GM12878 (cell line): ENCODE data around the gene FANK1. TPM values are rescaled to one million over a fixed set of nuclear protein-coding genes. Genes with fewer than 3 reads are reported as not detected.

Experiments used
- ATAC-seq: fragments of 200-7000 bp; cut with Tn5 transposase; 3 replicates; pipeline ENCODE4 v1.9.1; 2020; ENCODE audit warnings: mild to moderate bottlenecking, moderate library complexity
- BruUV-seq: library from RNA; stranded (reverse); fragments of 400-500 nt; replicated peaks from 2 replicates; lab custom pipeline; 2021; lab: Mats Ljungman, UMichigan
- CTCF ChIA-PET: fragments of 300-600 bp; sonication (Branson Sonifier 250); formaldehyde crosslinking; extraction: SDS; loops from one replicate; lab custom pipeline; 2021; ENCODE audit warnings: inconsistent platforms; lab: Yijun Ruan, JAX
- POLR2A ChIA-PET: fragments of 350-600 bp; formaldehyde crosslinking; extraction: SDS; loops from one replicate; lab custom pipeline; 2021; ENCODE audit warnings: inconsistent platforms; lab: Charles Lee
- RAD21 ChIA-PET: fragments of 300-600 bp; sonication (Branson Sonifier 250); formaldehyde crosslinking; loops from one replicate; lab custom pipeline; 2023; ENCODE audit warnings: antibody characterized with exemption; ENCODE audit not compliant: unreplicated experiment; lab: Charles Lee
- SMC1A ChIA-PET: fragments of 300-600 bp; sonication (Branson Sonifier 250); formaldehyde crosslinking; loops from one replicate; lab custom pipeline; 2023; ENCODE audit not compliant: unreplicated experiment, uncharacterized antibody; lab: Charles Lee
- DNase-seq: peaks from one replicate; pipeline ENCODE4 v3.0.0-alpha.2; 2011; ENCODE audit warnings: low read depth, low spot score
- FAIRE-seq: peaks from 3 replicates; lab custom pipeline; 2011; peaks lifted over from hg19 to GRCh38; lab: Jason Lieb, UNC
- H2AFZ ChIP-seq: 2 replicates; pipeline ENCODE4 v1.6.0; 2011; ENCODE audit warnings: low read depth, low read length, control low read depth; ENCODE audit not compliant: control insufficient read depth
- H3K27ac ChIP-seq: 2 replicates; pipeline ENCODE4 v1.5.1; 2011; ENCODE audit warnings: control low read depth; ENCODE audit not compliant: control insufficient read depth, insufficient read depth
- H3K27me3 ChIP-seq, 2 experiments: replicated peaks in 1 of 2; 2 replicates each; pipeline versions ENCODE4 v1.6.0 to v1.6.1; 2011; ENCODE audit warnings: low read length in 1 of 2; ENCODE audit not compliant: control insufficient read depth in 2 of 2, insufficient read depth in 2 of 2
- H3K36me3 ChIP-seq, 2 experiments: 2 replicates each; pipeline ENCODE4 v1.5.1; 2011; ENCODE audit warnings: low read length in 1 of 2; ENCODE audit not compliant: control insufficient read depth in 2 of 2, insufficient read depth in 2 of 2
- H3K4me1 ChIP-seq: 2 replicates; pipeline ENCODE4 v1.6.1; 2011; ENCODE audit warnings: mild to moderate bottlenecking, low read length, moderate library complexity, mixed read lengths; ENCODE audit not compliant: control insufficient read depth, insufficient read depth
- H3K4me2 ChIP-seq: 2 replicates; pipeline ENCODE4 v1.6.0; 2011; ENCODE audit warnings: control low read depth; ENCODE audit not compliant: control insufficient read depth, insufficient read depth
- H3K4me3 ChIP-seq: fragments of 200-600 bp; sonication (generic); 2 replicates; pipeline ENCODE4 v1.5.1; 2016
- H3K79me2 ChIP-seq: 2 replicates; pipeline ENCODE4 v1.6.0; 2011; ENCODE audit warnings: low read length; ENCODE audit not compliant: control insufficient read depth, insufficient read depth
- H3K9ac ChIP-seq: 2 replicates; pipeline ENCODE4 v1.8.0; 2011; ENCODE audit warnings: low read length, control low read depth, mixed read lengths; ENCODE audit not compliant: control insufficient read depth, insufficient read depth
- H3K9me3 ChIP-seq: replicated peaks from 3 replicates; pipeline ENCODE4 v1.5.1; 2011; ENCODE audit warnings: mild to moderate bottlenecking, low read length; ENCODE audit not compliant: control insufficient read depth, insufficient read depth
- H4K20me1 ChIP-seq: 2 replicates; pipeline ENCODE4 v1.6.0; 2011; ENCODE audit not compliant: control insufficient read depth, insufficient read depth
- ATF7 ChIP-seq: fragments of 450-650 bp; IDR thresholded peaks from 2 replicates; pipeline ENCODE4 v1.6.1; 2016; ENCODE audit warnings: low read depth, mild to moderate bottlenecking
- LARP7 ChIP-seq: fragments of 450-650 bp; IDR thresholded peaks from 2 replicates; pipeline ENCODE4 v1.6.1; 2017; ENCODE audit warnings: mild to moderate bottlenecking
- PKNOX1 ChIP-seq: fragments of 450-650 bp; IDR thresholded peaks from 2 replicates; pipeline ENCODE4 v1.6.1; 2016; ENCODE audit warnings: mild to moderate bottlenecking
- USF1 ChIP-seq: IDR thresholded peaks from 2 replicates; pipeline ENCODE4 v1.6.1; 2011; ENCODE audit warnings: borderline replicate concordance, low read depth, mild to moderate bottlenecking, moderate library complexity, mixed read lengths, low read length; ENCODE audit not compliant: insufficient read depth; ENCODE audit errors: extremely low read length
- WGBS: methylation state at CpG from one replicate; pipeline ENCODE4 v1.1.6; 2016; ENCODE audit warnings: low lambda C conversion rate; ENCODE audit not compliant: insufficient replicate concordance, insufficient coverage; ENCODE audit errors: missing lambda C conversion rate; 5-methylcytosine and 5-hydroxymethylcytosine counted together
- in situ Hi-C: fragments of 300-500 bp; cut with MboI; formaldehyde crosslinking; loops from 9 replicates; pipeline ENCODE4 v1.14.3; 2018; ENCODE audit warnings: mixed read lengths
- intact Hi-C: fragments of 100-400 bp; cut with micrococcal nuclease; formaldehyde crosslinking; loops from one replicate; pipeline ENCODE4 v1.14.2; 2022; ENCODE audit not compliant: unreplicated experiment
- polyA plus RNA-seq, 11 experiments: library from polyadenylated mRNA; depleted of rRNA in 4 of 11; unstranded in 6 of 11; stranded (reverse) in 5 of 11; fragments of >200 nt; fragmentation: Nextera tagmentation in 4 of 11; fragmentation: Illumina TruSeq in 1 of 11; extraction: Ambion mirVana in 4 of 11; extraction: Trizol in 1 of 11; gene quantifications; 1 replicate in 1 of 11; 2 replicates in 10 of 11; pipeline versions ENCODE4 v1.2.1 to v1.2.3, GENCODE V29; 2011 to 2016; ENCODE audit warnings: inconsistent platforms in 2 of 11, missing spikeins in 2 of 11, low read depth in 1 of 11
- total RNA-seq, 4 experiments: library from RNA; depleted of rRNA in 3 of 4; stranded (reverse); fragments of >200 nt in 3 of 4; fragmentation: Illumina TruSeq in 1 of 4; extraction: Trizol in 1 of 4; gene quantifications; 2 replicates each; pipeline versions ENCODE4 v1.2.1 to v1.2.3, GENCODE V29; 2013 to 2021

Gene FANK1
- total and polyA plus RNA-seq, 10 of the 15 experiments (the other 5 are each of a cell fraction or from before 2014, with no cell fraction given), result 0.07 to 0.16 (median 0.13) TPM; not detected in 6

- no peaks in the 10 kb centered on the region for H4K20me1 ChIP-seq
- peak overlapping the region; percentile 44; the same call in 1 of the 2 replicates for H3K4me2 ChIP-seq
- DNase-seq, result no peak
- ChIA-PET SMC1A (interaction anchor here (0.7 kb wide), 1 partner anchor 11 kb away, joined by 4 read pairs; no protein-coding TSS in a partner anchor), CTCF (interaction anchor here (1.0 kb wide), 1 partner anchor 48 kb away, joined by 3 read pairs; no protein-coding TSS in a partner anchor), POLR2A (no interaction called here), RAD21 (interaction anchor here (0.8 kb wide), 1 partner anchor 242 kb away, joined by 4 read pairs; no protein-coding TSS in a partner anchor)
- WGBS, result 15% methylated on average over 4 of the region's 4 CpGs
- no peak overlapping the region for H3K9ac ChIP-seq
- no peaks in the 10 kb centered on the region for H3K79me2 ChIP-seq
- TF ChIP-seq PKNOX1 (no peak), LARP7 (no peak), ATF7 (peak; percentile 26; the same call in 1 of the 2 replicates), USF1 (no peak)
- H3K27me3 ChIP-seq, result no peaks in the 10 kb centered on the region
- H2AFZ ChIP-seq, result peak overlapping the region; percentile 61
- no peak for FAIRE-seq
- intact Hi-C loops (no loop called here), in situ Hi-C loops (loop anchor here (10.0 kb wide), 1 partner anchor 338 kb away; no protein-coding TSS in a partner anchor)
- H3K36me3 ChIP-seq, result no peaks in the 10 kb centered on the region
- no peak overlapping the region for H3K4me3 ChIP-seq
- H3K27ac ChIP-seq, result no peak overlapping the region
- BruUV-seq, result no TSS peak
- peak; percentile 3; the same call in 2 of the 3 replicates for ATAC-seq
- H3K4me1 ChIP-seq, result peaks cover 13% of the 10 kb centered on the region
- peaks cover 1% of the 10 kb centered on the region; the same call in 1 of the 3 replicates for H3K9me3 ChIP-seq
Measured at GRCh38 chr10:126042354-126042753, 146.0 kb downstream of the FANK1 start.
